Tibial artery (tissue), 4 donors: ENCODE measurements around the gene PPIA.

Source experiments
- DNase-seq, 2 donors: peaks; one replicate each; pipeline ENCODE4 v3.0.0-alpha.2; 2019
- H3K27ac ChIP-seq, 2 donors: fragments of 200-600 bp; sonication (generic) in 1 of 2; 1 replicate in 1 of 2; 2 replicates in 1 of 2; pipeline ENCODE4 v1.5.1; 2018 to 2019; ENCODE audit warnings: mild to moderate bottlenecking in 1 of 2
- H3K27me3 ChIP-seq, 2 donors: fragments of 200-600 bp; sonication (generic) in 1 of 2; one replicate each; pipeline versions ENCODE4 v1.5.1 to v1.6.0; 2016 to 2019
- H3K36me3 ChIP-seq, 3 donors: fragments of 200-600 bp; sonication (generic) in 2 of 3; one replicate each; pipeline ENCODE4 v1.5.1; 2016 to 2019; ENCODE audit warnings: mild to moderate bottlenecking in 2 of 3
- H3K4me1 ChIP-seq, 4 donors: fragments of 200-600 bp; sonication (generic) in 2 of 4; 1 replicate in 3 of 4; 2 replicates in 1 of 4; pipeline ENCODE4 v1.5.1; 2016 to 2019
- H3K4me3 ChIP-seq, 2 donors: fragments of 200-600 bp; sonication (generic) in 1 of 2; 1 replicate in 1 of 2; 2 replicates in 1 of 2; pipeline ENCODE4 v1.5.1; 2018 to 2019; ENCODE audit warnings: mild to moderate bottlenecking in 2 of 2
- H3K9me3 ChIP-seq, 3 donors: fragments of 200-600 bp; sonication (generic) in 1 of 3; one replicate each; pipeline ENCODE4 v1.5.1; 2016 to 2019
- intact Hi-C: fragments of 100-400 bp; cut with DNase I; formaldehyde crosslinking; loops from one replicate; pipeline ENCODE4 v1.15.0; 2023; ENCODE audit warnings: low total_unique reads
- TF ChIP-seq, protein P1 (sequence below), 2 experiments: fragments of 200-600 bp in 1 of 2; fragments of 450-650 bp in 1 of 2; IDR thresholded peaks; one replicate each; pipeline ENCODE4 v1.5.1; 2017 to 2019; ENCODE audit warnings: antibody characterized with exemption in 2 of 2, mild to moderate bottlenecking in 1 of 2, moderate library complexity in 1 of 2

Gene PPIA

DNA sequence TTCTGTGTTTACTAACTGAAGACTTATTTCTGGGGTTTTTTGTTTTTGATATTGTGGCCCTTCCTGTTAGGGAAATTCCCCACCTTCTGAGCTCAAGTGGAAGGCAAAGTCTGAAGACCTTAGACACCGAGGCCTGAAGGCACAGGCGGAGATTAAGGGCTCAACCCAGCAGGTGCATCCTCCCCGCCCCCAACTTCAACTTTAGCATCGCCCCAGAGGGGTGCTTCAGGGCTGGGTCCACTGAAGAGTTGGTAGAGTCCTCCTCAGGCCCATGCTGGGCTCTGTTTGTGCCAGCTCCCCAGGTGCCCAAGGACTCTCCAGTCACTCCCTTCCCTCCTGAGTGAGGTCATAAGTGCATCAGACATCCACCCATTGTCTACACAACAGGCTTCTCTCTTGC, 9.4 kb upstream of the PPIA start:
- Histone ChIP-seq H3K9me3 (peaks cover 0 to 5% (median 4%) of the 10 kb centered on the region in 3 donors), H3K36me3 (no peaks in the 10 kb centered on the region)

GRCh38 chr7:44787762-44788161, 8.7 kb upstream of the PPIA start:
- Histone ChIP-seq H3K36me3 (no peaks in the 10 kb centered on the region), H3K4me3 (no peak overlapping the region), H3K9me3 (peaks cover 0 to 5% (median 4%) of the 10 kb centered on the region in 3 donors), H3K27ac (no peak overlapping the region), H3K27me3 (no peaks in the 10 kb centered on the region), H3K4me1 (peaks cover 0 to 12% (median 0%) of the 10 kb centered on the region in 4 donors)
- intact Hi-C loops: no loop called here
- no peak for DNase-seq
- TF ChIP-seq, protein P1, sequence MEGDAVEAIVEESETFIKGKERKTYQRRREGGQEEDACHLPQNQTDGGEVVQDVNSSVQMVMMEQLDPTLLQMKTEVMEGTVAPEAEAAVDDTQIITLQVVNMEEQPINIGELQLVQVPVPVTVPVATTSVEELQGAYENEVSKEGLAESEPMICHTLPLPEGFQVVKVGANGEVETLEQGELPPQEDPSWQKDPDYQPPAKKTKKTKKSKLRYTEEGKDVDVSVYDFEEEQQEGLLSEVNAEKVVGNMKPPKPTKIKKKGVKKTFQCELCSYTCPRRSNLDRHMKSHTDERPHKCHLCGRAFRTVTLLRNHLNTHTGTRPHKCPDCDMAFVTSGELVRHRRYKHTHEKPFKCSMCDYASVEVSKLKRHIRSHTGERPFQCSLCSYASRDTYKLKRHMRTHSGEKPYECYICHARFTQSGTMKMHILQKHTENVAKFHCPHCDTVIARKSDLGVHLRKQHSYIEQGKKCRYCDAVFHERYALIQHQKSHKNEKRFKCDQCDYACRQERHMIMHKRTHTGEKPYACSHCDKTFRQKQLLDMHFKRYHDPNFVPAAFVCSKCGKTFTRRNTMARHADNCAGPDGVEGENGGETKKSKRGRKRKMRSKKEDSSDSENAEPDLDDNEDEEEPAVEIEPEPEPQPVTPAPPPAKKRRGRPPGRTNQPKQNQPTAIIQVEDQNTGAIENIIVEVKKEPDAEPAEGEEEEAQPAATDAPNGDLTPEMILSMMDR (IDR thresholded peaks at IDR 0.05): no peak

More for the DNA sequence above, 9.4 kb upstream of the PPIA start:
- intact Hi-C loops: no loop called here
- Histone ChIP-seq H3K27ac (no peak overlapping the region), H3K4me1 (peaks cover 0 to 10% (median 0%) of the 10 kb centered on the region in 4 donors), H3K27me3 (no peaks in the 10 kb centered on the region), H3K4me3 (no peak overlapping the region)
- TF ChIP-seq, protein P1 (IDR thresholded peaks at IDR 0.05): no peak
- DNase-seq: no peak

DNA sequence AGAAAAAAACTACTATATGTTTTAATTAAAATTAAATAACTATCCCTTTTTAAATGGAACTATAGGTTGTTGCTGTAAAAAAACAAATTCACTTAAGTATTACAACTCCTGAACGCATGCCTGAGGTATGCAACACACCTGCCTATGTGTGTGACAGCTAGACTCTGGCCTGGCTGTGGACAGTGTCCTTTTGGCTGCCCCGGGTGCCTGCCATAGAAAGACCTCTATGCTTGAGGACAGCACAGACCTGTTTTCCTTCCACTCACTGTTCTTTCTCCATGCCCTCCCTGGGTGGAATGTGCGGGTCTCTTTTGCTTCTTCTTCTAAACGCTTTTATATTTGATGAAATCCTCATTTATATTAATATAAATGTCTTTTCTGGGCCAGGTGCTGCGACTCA, 6.5 kb upstream of the PPIA start:
- TF ChIP-seq, protein P1 (IDR thresholded peaks at IDR 0.05): no peak
- intact Hi-C loops: no loop called here
- Histone ChIP-seq H3K36me3 (no peaks in the 10 kb centered on the region), H3K9me3 (no peaks in the 10 kb centered on the region), H3K27ac (no peak overlapping the region), H3K4me3 (no peak overlapping the region), H3K4me1 (peaks cover 0 to 12% (median 0%) of the 10 kb centered on the region in 4 donors), H3K27me3 (no peaks in the 10 kb centered on the region)
- DNase-seq: no peak

DNA sequence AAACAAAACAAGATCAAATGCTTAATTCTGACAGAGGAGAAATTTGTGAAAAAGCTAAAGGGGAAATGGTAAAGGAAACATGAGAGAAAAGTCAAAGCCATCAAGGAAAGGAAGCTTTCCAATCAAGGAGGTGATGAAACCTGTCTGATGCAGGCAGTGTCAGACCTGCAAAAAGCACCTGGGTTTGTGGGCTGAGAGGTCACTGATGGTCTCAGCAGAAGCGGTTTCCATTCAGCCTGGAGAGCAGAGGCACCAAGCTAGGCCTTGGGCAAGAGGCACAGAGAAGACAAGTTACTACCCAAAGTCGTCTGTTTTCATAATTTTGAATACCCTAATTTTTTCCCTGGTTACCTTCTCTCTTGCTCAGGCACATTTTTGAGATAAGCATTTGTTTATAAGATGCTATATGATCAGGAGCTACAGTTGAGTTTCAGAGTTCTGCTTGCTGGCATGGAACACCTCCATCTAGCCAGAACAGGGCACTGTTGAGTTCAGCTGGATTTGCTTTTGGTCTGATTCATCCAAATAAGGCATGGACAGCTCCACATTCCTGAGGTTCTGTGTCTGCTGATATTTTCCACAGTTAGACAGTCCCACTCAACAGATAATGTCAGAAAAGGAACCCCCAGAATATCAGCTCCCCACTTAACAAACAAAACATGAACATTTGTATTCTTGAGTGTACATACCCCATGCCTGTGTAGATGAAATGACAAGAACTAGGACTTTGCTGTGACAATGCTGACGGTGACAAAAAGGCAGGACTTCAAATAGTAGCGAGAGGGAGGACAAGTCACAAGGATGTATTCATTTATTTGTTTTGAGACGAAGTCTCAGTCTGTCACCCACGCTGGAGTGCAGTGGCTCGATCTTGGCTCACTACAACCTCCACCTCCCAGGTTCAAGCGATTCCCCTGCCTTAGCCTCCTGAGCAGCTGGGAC, 4.9 kb upstream of the PPIA start:
- H3K9me3 ChIP-seq: no peaks in the 10 kb centered on the region
- H3K36me3 ChIP-seq: no peaks in the 10 kb centered on the region
- H3K27me3 ChIP-seq: no peaks in the 10 kb centered on the region
- peak overlapping the region; percentile 53 to 54 for H3K27ac ChIP-seq
- no peak overlapping the region for H3K4me3 ChIP-seq
- DNase-seq: no peak
- H3K4me1 ChIP-seq: peaks cover 0 to 12% (median 1%) of the 10 kb centered on the region in 4 donors
- TF ChIP-seq, protein P1 (IDR thresholded peaks at IDR 0.05): no peak
- intact Hi-C loops: no loop called here

DNA sequence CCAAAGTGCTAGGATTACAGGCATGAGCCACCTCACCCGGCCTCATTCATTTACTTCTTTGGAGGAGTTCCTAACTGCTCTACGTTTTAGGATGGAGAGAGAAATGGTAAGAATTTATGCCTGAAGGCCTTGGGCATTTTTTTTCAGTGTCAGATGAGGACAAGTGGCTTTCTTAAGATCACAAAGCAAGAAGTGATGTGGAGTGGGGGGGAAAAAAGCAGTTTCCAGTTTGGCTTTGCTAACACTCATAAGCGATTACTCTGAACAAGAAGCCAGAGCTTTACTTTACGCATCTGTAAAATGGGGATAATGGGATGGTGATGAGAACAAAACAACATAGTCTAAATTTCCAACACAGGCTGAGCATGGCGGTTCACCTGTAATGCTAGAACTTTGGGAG, 2.6 kb upstream of the PPIA start:
- Histone ChIP-seq H3K27ac (peak overlapping the region in 1 of 2 donors; percentile 7), H3K36me3 (no peaks in the 10 kb centered on the region), H3K4me3 (no peak overlapping the region), H3K9me3 (no peaks in the 10 kb centered on the region), H3K4me1 (peaks cover 0 to 25% (median 13%) of the 10 kb centered on the region in 4 donors), H3K27me3 (no peaks in the 10 kb centered on the region)
- DNase-seq: no peak
- TF ChIP-seq, protein P1 (IDR thresholded peaks at IDR 0.05): no peak
- intact Hi-C loops: no loop called here
